GM18499 (cell line): Measurements from ENCODE around the gene KCNMA1.

Experiments
- ATAC-seq: cut with Tn5 transposase; IDR thresholded peaks from one replicate; pipeline ENCODE4 v1.9.1; 2021; ENCODE audit warnings: moderate number of reproducible peaks; ENCODE audit not compliant: insufficient read depth, unreplicated experiment

KCNMA1 gene

DNA sequence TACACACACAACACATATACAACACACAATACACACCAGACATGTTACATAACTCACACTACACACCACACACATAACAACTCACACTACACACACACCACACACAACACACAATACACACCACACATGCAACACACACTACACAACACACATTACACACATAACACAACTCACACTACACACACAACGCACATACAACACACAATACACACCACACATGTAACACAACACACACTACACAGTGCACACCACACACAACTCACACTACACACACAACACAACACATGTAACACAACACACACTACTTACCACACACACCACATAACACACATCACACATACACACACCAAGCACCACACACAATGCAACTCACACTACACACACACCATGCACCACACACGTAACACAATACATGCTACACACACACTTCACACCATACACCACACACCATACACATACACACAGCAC is 166.5 kb downstream of the KCNMA1 start:
- no peak for ATAC-seq

DNA sequence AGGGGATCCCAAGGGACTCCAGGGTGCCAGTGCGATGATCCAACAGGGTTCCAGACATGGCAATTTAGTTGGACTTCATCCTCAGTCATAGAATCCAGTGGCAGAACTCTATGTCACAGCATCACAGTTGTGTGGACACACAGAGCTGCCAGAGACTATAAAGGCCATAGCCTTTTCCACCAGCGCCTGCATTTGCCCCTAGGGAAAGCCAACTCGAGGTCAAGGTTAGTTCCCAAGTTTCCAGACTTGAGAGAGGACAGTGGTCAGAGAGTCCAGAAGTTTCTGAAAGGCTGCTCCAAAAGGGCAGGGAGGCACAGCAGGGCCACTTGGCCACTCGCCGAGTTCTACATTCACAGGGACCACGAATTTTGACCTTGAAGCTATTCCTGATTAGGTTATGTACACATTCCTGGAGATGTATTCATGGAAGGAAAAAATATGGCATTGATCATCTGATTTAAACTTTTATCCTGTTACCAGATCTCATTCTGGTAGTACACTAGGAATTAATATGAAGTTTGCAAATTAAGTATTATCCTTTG is 170.1 kb downstream of the KCNMA1 start:
- ATAC-seq = no peak

DNA sequence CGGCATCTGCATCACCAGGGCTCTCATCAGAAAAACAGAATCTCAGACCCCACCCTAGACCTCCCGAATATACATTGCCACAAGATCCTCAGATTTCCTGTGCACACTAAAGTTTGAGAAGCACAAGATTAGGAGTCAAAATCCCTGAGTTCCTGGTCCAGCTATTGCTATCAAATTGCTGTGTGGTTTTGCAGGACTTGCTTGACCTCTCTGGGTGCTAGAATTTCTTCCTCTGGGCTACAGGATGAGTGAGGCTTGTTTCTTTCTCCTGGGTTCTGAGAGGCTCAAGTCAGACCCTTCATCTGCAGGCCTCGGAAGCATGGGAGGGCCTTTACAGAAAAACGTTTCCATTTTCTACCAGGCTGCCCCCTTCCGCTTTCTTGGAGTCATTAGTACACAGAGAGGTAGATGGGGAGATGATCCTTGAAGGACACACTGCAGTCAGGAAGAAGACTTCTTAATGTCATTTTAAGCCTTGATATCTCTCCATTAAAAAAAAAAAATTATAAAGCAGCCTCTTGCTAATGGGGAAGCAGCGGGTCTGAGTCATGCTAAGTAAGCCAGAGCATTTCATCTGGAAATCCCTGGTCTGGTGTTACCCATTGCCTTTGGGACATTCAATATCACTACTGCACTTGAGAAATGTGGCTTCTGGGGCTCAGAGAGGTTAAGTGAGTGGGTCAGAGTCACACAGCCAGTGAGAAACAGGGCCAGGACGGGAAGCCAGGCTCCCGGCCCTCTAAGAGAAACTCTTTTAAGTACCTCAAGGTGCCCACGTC is 173.5 kb downstream of the KCNMA1 start:
- no peak for ATAC-seq

DNA sequence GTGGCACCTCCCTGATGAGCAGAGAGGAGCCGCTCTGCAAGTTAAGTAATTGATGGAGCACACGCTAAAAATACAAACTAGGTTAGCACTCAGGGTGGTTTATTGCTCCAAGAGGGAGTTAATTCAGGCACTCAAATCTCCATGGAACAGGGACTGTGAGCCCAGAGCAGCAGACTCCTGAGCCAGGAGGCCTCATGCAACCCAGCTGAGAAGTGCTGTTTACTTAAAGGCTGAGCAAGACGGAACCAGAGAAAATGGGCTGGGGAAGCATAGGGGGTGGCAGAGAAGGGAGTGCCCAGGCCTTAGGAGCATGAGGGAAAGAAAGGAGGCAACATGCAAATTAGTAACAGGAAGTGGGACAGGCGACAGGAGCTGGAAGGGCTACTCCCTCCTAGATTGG is 174.1 kb downstream of the KCNMA1 start:
- no peak for ATAC-seq

DNA sequence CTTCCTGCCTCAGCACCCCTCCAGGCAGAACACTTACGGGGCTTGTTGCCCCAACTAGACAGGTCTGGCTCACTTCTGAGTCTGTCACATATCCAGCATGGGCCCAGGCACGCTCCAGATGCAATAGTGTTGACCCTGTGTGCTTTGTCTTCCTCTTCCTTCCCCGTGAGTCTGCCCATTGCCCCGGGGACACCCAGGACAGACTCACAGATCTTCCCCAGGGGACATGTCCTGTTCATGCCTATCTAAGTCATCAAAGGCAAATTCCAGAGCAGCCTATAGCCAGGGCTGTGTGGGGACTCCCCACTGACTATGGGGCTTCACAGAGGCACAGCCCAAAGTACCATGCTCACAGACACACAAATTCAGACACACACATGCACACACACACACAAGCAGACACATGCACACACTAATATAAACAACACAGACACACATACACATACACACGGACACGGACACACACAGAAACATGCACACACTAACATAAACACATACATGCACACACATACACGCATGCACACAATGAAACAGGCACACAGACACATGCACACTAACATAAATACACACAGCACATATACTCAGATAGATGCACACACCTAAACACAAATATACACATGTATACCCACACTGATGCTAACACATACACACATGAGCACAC is 175.8 kb downstream of the KCNMA1 start:
- no peak for ATAC-seq

DNA sequence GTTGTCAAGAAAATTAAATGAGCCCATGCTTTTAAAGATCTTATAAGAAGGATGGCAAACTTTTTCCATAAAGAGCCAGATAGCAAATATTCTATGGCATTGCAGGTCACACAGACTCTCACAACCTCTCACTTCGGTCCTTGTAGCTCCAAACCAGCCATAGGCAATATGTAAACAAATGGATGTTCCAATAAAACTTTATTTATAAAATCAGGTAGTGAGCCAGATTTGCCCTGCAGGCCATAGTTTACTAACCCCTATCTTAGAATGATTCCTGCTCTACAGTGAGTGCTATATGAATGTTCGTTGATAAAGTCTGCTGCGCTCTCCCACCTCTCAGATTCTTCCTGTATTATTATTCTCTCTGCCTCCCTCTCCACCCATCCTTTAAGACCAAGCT is 177.7 kb downstream of the KCNMA1 start:
- no peak for ATAC-seq

DNA sequence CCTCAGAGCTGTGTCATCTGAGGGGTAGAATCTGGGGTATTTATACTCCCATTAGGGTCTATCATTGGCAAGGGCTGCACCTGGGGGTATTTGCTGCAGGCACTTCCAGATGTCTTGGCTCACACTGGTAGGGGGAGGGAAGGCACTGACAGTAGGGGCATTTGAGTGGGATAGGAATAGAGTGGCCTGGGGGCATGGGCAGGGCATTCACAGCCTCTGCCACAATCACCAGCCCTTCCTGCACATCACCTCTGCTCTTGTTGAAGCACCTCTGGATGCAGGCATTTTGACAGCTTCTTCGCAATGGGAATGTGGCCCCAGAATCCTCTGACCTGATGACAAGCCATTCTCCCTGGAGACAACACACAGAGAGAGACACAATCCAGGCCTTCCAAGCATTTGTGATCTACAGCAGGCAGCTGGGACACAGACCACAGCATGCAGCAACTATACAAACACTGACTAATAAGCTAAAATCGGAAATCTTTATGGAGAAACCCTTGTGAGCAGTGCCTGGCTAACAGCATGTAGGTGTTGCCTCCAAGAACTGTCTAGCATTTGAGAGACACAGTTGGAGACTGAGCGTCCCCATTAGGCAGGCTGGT is 178.5 kb downstream of the KCNMA1 start:
- ATAC-seq = no peak

DNA sequence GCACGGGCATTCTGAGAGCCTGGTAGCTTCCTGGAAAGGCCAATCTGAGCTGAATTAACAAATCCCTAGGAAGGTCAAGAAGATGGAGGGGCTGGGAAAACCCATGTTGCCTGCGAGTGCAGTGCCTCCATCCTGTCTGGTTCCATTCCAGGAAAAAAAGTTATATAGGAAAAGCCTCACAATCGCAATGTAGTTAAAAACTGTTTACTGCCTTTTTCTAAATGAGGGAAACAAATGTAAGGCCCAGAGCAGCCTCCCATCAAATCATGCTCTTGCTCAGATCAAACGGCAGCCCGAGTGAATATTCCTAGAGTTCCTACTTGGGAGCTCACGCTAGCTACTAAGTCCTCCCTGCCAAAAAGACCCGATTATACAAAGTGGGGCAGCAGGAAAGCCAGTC is 179.9 kb downstream of the KCNMA1 start:
- no peak for ATAC-seq

DNA sequence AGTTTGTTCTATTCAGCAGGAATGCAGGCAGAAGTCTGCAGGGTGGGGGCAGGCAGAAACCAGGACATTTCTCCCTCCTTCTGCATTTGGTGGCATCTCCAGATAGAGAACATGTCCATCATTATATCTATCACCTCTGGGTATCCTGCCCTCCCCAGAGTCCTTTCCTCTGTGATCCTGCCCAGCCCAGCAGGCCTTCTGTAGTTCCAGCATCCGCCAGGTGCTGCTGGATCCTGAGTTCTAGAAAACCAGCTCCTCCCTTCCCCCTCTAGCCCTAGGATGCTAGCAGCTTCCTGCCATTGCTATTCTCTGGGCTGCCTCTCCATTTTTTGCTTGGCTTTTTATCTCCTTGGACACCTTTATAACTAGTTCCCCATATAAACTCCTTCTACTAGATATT is 180.3 kb downstream of the KCNMA1 start:
- ATAC-seq = no peak

DNA sequence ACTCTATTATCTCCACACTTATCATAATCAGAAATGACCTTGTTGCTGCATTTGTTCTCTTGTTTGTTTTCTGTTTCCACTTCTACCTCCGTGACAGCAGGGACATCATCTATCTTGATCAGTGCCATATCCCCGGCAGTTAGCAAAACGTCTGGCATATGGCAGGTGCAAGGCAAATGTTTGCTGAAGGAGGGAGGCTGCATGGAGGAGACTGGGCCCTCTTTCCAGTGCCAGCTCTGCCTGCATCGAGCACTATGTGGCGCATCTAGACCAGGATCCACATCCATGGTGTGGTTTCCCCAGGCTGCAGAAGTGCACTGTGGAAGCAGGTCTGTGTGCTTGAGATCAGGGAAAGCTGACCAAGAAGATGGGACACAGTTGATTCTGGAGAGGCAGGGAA is 181.2 kb downstream of the KCNMA1 start:
- ATAC-seq = no peak

DNA sequence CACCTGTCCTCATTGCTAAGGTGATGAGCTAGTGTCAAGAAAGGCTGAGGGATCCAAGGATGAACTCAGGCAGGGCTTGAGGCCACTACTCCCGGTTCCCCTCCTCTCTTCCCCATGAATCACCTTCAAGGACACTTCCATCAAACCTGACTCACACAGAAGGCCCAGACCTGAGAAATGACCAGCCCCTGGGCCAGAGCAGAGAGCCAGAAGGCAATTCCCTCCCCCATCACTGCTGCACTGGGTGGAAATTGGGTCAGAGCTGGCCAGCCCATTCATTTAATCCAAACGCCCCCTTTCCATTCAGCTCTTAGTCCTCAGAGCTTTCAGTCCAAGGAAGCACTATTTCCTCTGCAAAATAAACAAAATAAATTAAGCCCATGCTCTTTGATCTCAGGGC is 182.0 kb downstream of the KCNMA1 start:
- ATAC-seq = no peak

DNA sequence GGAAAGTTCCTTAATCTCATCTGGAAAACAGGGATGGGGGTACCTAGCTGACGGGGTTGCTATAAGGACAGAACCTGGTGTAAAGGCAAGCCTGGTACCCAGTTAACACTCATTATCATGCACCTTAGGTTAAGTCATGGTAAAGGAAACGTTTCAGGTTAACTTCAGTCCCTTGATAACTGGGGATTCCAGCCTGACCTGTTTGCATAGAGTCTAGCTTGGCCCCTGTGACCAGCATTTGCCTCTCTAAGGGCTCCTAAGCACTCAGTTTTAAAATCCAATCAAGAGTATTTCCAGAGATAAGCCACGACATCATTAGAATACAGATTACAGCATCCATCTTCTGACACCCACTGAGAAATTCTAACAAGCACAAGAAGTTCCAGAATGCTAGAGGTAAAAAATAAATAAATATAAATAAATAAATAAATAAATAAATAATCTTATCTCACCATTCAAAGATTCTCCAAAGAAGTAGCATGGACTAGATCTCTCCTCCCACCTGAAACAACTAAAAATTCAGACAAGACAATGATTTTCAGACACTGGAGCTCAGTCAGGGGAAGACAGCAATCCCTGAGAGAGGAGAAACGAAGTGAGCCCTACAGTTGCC is 184.6 kb downstream of the KCNMA1 start:
- no peak for ATAC-seq

DNA sequence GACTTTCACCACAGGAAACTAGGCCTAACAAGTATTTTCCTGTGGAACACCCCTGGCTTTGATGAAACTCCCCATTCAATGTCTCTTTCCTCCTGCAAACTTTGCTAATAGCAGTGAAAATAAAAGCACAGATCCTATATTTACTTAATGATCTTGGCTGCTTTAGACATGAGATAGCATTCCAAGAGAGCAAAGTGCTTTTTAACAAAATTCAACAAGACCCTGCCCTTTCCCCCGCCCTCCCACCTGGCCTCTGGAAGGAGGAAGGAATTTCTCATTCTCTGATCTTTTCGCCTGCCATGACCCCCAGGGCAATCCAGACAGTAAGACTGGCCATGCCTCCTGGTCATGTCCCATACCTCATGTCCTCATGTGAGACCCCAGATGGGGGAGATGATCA is 185.7 kb downstream of the KCNMA1 start:
- no peak for ATAC-seq

DNA sequence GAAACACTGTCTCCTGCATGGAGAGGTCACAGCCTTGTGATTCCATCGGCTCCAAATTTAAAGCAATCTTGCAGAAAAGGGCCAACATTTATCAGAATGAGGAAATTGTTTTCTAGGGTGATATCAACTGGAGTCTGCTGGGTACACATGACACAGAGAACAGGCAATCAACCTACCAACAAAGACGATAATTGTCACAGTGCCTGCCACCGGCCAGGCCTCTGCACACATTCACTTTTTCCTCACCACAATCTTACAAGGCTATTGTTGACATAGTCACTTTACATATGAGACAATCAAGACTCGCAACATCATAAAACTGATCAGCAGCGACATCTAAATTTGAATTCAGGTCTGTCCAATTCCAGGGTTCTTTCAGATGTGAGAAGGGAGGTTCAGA is 189.4 kb downstream of the KCNMA1 start:
- no peak for ATAC-seq

DNA sequence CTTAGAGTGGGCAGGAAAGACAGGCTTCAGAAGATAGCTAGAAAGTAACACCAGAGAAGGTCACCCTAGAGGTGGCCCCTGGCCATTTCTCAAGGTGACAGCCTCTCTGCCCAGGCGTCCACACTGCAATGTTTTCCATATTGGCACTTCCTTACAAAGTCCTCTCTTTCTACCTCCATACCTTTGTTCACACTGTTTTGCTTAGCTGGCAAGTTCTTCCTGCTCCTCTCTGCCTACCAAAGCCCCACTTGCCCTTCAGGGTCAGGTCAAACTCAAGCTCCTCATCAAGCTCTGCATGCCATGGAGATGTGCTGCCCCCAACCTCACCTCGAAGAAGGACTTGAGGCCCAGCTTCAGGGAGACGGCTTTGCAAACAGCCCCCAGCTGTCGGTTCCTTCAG is 190.9 kb downstream of the KCNMA1 start:
- no peak for ATAC-seq

DNA sequence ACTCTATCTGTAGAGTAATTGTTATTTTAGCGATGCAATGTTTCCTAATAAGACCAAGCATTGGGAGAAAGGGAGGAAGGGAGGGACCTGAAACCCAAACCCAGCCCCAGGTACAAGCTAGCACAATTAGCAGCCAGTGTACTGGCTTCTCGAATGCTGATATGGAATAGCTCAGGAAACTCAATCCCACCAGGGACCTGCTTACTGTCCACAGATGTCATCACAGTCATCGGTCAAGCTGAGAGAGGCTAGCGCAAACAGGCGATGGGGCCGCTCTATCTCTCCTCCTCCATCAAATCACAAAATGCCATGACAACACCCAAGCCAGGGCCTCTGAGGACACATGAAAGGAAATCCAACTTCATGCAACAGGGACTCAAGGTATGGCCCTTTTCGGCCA is 192.1 kb downstream of the KCNMA1 start:
- ATAC-seq = no peak

DNA sequence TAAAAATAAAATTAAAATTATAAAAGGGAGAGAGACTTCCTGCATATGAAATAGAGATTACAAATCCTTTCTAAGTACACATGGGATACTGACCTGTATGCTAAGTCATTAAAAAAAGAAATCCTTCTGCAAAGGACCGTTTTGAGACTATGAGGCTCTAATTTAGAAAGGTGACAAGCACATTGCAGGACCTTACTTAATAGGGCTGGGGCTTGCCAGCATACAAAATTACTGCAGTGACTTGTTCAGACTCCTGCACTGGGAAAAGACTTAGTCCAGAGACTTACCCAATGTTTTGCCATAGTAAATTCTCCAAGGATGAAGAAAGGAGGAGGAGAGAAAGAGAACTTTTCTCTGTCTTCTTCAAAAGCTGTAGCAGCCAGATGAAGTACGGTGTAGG is 193.6 kb downstream of the KCNMA1 start:
- ATAC-seq = no peak

DNA sequence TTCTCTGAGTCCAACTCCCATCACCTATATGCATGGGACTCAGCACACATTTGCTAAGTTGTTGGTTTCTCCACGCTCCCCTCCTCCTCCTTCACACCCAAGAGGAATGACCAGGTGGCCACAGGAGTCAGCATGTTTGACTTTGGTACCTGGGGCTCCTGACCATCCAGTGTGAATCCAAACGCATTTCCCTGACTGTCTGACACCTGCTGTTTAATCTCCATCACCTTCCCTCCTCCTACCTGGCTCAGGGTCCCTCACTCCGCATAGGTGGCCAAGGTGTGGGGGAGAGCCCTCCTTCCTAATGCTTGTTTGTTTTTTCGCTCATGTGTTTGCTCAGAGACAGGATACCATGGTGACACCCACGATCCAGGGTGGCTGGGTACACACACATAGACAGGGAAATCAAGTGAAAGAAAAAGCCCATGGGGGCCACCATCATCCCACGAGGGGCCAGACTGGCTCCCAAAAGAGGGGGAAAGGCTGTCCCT is 194.9 kb downstream of the KCNMA1 start:
- no peak for ATAC-seq

DNA sequence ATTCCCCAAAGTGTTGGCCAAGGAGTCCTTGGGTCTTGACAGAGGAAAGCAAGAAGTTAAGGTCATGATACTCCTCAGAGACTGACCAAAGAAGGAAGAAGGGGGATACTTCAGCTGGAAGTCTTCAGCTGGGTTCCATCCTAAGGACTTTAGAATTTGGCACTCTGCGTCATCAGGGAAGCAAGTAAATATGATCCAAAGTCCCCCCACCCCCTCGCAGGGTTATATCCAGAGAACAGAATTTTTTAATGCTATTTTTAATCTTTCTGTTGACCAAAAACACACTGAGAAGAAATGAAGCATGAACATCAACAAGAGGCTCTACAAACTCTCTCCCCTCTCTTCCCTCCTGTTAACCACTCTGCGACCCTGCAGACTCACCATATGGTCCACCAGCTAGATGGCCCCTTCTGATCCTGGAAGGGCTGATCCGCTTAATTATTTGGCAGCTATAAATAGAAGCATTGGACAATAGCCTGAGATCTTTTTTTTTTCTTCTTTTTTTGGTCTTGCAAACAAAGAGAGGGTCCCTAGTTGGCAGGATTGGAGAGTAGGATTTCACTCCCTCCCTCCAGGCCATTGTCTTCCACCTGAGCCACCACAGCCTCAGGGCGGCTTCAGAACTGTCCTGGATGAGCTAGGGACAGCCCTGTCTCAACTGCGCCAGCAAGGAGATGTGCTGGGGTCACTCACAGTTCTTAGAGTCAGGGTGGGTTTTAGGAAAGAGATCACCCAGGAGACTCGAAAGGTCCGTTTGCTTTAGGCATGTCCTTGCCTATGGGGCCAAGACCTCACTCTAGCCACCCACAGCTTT is 196.0 kb downstream of the KCNMA1 start:
- no peak for ATAC-seq
